CD14-positive monocyte (primary cell): ENCODE results near the gene PDE4C. TPM values are rescaled to one million over a fixed set of nuclear protein-coding genes. Genes with fewer than 3 reads are reported as not detected.

Source experiments
- DNase-seq, 3 donors: peaks; one replicate each; pipeline ENCODE4 v3.0.0-alpha.2; 2011 to 2022
- H2AFZ ChIP-seq: 2 replicates; pipeline ENCODE4 v1.6.0; 2012; ENCODE audit warnings: mild to moderate bottlenecking, low read depth, low read length, inconsistent platforms; ENCODE audit not compliant: insufficient read depth, poor library complexity, severe bottlenecking
- H3K27ac ChIP-seq, 2 donors: 1 replicate in 1 of 2; 2 replicates in 1 of 2; pipeline ENCODE4 v1.5.1; 2012 to 2013; ENCODE audit warnings: low read length in 2 of 2, control low read depth in 1 of 2, inconsistent platforms in 1 of 2, low read depth in 1 of 2, mild to moderate bottlenecking in 1 of 2
- H3K27me3 ChIP-seq, 2 donors: one replicate each; pipeline versions ENCODE4 v1.6.0 to v1.6.1; 2011 to 2013; ENCODE audit warnings: low read length in 2 of 2; ENCODE audit not compliant: control insufficient read depth in 2 of 2, insufficient read depth in 2 of 2
- H3K36me3 ChIP-seq, 2 donors: replicated peaks in 1 of 2; 1 replicate in 1 of 2; 2 replicates in 1 of 2; pipeline versions ENCODE4 v1.5.1 to v1.6.1; 2012 to 2013; ENCODE audit warnings: low read length in 2 of 2, control low read depth in 1 of 2, inconsistent platforms in 1 of 2, mild to moderate bottlenecking in 1 of 2; ENCODE audit not compliant: insufficient read depth in 2 of 2, control insufficient read depth in 1 of 2
- H3K4me1 ChIP-seq, 2 donors: 1 replicate in 1 of 2; 2 replicates in 1 of 2; pipeline versions ENCODE4 v1.5.1 to v1.6.1; 2012 to 2013; ENCODE audit warnings: low read length in 2 of 2, control low read depth in 1 of 2, inconsistent platforms in 1 of 2, mild to moderate bottlenecking in 1 of 2, moderate library complexity in 1 of 2; ENCODE audit not compliant: insufficient read depth in 2 of 2, control insufficient read depth in 1 of 2
- H3K4me2 ChIP-seq: replicated peaks from 2 replicates; pipeline ENCODE3; 2012; ENCODE audit warnings: low read length, moderate library complexity, mild to moderate bottlenecking; ENCODE audit not compliant: poor library complexity, severe bottlenecking; ENCODE audit errors: extremely low read depth
- H3K4me3 ChIP-seq, 3 experiments: fragments of 200-600 bp in 1 of 3; sonication (generic) in 1 of 3; replicated peaks in 1 of 3; 1 replicate in 2 of 3; 2 replicates in 1 of 3; pipeline ENCODE4 v1.5.1; 2011 to 2013; ENCODE audit warnings: low read length in 3 of 3, mild to moderate bottlenecking in 3 of 3, control low read depth in 2 of 3, low read depth in 2 of 3, inconsistent platforms in 1 of 3, moderate library complexity in 1 of 3
- H3K79me2 ChIP-seq: 2 replicates; pipeline ENCODE4 v1.6.0; 2012; ENCODE audit warnings: mild to moderate bottlenecking, control low read depth, inconsistent platforms, low read length, moderate library complexity; ENCODE audit not compliant: insufficient read depth
- H3K9ac ChIP-seq: 2 replicates; pipeline ENCODE4 v1.6.0; 2017; ENCODE audit warnings: low read length, mild to moderate bottlenecking; ENCODE audit not compliant: insufficient read depth, poor library complexity, severe bottlenecking
- H3K9me3 ChIP-seq, 2 donors: replicated peaks in 1 of 2; 1 replicate in 1 of 2; 2 replicates in 1 of 2; pipeline versions ENCODE4 v1.5.1 to v1.6.1; 2012 to 2013; ENCODE audit warnings: low read length in 2 of 2, control low read depth in 1 of 2; ENCODE audit not compliant: control insufficient read depth in 1 of 2, insufficient read depth in 1 of 2
- H4K20me1 ChIP-seq: 2 replicates; pipeline ENCODE4 v1.6.0; 2012; ENCODE audit warnings: mild to moderate bottlenecking, low read length, control low read depth, moderate library complexity; ENCODE audit not compliant: insufficient read depth
- H3K27ac Mint-ChIP-seq, 7 donors: one replicate each; pipeline ENCODE4 v1.8.0; 2020; ENCODE audit warnings: mild to moderate bottlenecking in 7 of 7, mixed read lengths in 7 of 7, moderate library complexity in 6 of 7, inconsistent platforms in 2 of 7
- H3K27me3 Mint-ChIP-seq, 3 donors: one replicate each; pipeline ENCODE4 v1.8.0; 2021 to 2022; ENCODE audit warnings: low read depth in 3 of 3, mild to moderate bottlenecking in 3 of 3, mixed read lengths in 3 of 3, moderate library complexity in 3 of 3, inconsistent platforms in 1 of 3
- H3K36me3 Mint-ChIP-seq, 2 donors: one replicate each; pipeline ENCODE4 v1.8.0; 2020; ENCODE audit warnings: mixed read lengths in 2 of 2, inconsistent platforms in 1 of 2, mild to moderate bottlenecking in 1 of 2
- H3K4me1 Mint-ChIP-seq: one replicate; pipeline ENCODE4 v1.8.0; 2020; ENCODE audit warnings: mild to moderate bottlenecking, mixed read lengths
- H3K4me3 Mint-ChIP-seq, 2 donors: one replicate each; pipeline ENCODE4 v1.8.0; 2020; ENCODE audit warnings: mild to moderate bottlenecking in 2 of 2, mixed read lengths in 2 of 2, moderate library complexity in 1 of 2
- H3K9me3 Mint-ChIP-seq, 7 donors: one replicate each; pipeline ENCODE4 v1.8.0; 2020 to 2022; ENCODE audit warnings: mixed read lengths in 7 of 7, mild to moderate bottlenecking in 6 of 7, moderate library complexity in 6 of 7, inconsistent platforms in 2 of 7
- CTCF ChIP-seq: fragments of 200-600 bp; IDR thresholded peaks from one replicate; pipeline ENCODE4 v1.8.0; 2022; ENCODE audit warnings: antibody characterized with exemption, mild to moderate bottlenecking
- WGBS: methylation state at CpG from one replicate; pipeline ENCODE4 v1.1.5; 2013; ENCODE audit warnings: missing lambda C conversion rate; ENCODE audit not compliant: insufficient coverage; 5-methylcytosine and 5-hydroxymethylcytosine counted together
- intact Hi-C, 2 donors: fragments of 100-400 bp; cut with micrococcal nuclease; formaldehyde crosslinking; loops; one replicate each; pipeline versions ENCODE4 v1.15.0 to v1.15.1; 2023
- polyA plus RNA-seq, 3 donors: library from polyadenylated mRNA; depleted of rRNA in 1 of 3; unstranded in 2 of 3; stranded (reverse) in 1 of 3; fragments of 300-500 nt in 2 of 3; fragments of >200 nt in 1 of 3; fragmentation: Illumina TruSeq in 2 of 3; gene quantifications; 1 replicate in 2 of 3; 2 replicates in 1 of 3; pipeline ENCODE4 v1.2.3, GENCODE V29; 2012 to 2021

PDE4C gene
- polyA plus RNA-seq, 3 donors, result not detected

GRCh38 chr19:18239303-18239702 is 13.1 kb upstream of the PDE4C start:
- intact Hi-C loops, result no loop called here
- DNase-seq, result no peak
- H3K36me3 Mint-ChIP-seq, result no peaks in the 10 kb centered on the region

GRCh38 chr19:18234194-18234593 is 8.0 kb upstream of the PDE4C start:
- Mint-ChIP-seq H3K36me3 (peaks cover 0 to 2% of the 10 kb centered on the region in 2 donors), H3K9me3 (peaks cover 6 to 15% (median 9%) of the 10 kb centered on the region in 7 donors), H3K27ac (no peak overlapping the region), H3K27me3 (peaks cover 30 to 56% (median 50%) of the 10 kb centered on the region in 3 donors), H3K4me1 (peaks cover 10% of the 10 kb centered on the region), H3K4me3 (no peak overlapping the region)
- WGBS, result 34% methylated on average over 4 of the region's 6 CpGs
- Histone ChIP-seq H3K4me3 (no peak overlapping the region), H3K4me1 (peaks cover 0 to 11% of the 10 kb centered on the region in 2 donors), H3K9ac (no peak overlapping the region), H3K27ac (no peak overlapping the region), H3K79me2 (no peaks in the 10 kb centered on the region), H3K9me3 (peaks cover 3 to 7% of the 10 kb centered on the region in 2 donors), H2AFZ (no peak overlapping the region), H3K36me3 (no peaks in the 10 kb centered on the region), H4K20me1 (no peaks in the 10 kb centered on the region), H3K27me3 (peaks cover 7 to 35% of the 10 kb centered on the region in 2 donors), H3K4me2 (no peak overlapping the region)
- intact Hi-C loops, result no loop called here
- no peak for DNase-seq
- no peak for TF ChIP-seq CTCF

More at GRCh38 chr19:18239303-18239702, 13.1 kb upstream of the PDE4C start:
- no peaks in the 10 kb centered on the region for H3K4me1 Mint-ChIP-seq
- WGBS, result 36% methylated on average over 9 of the region's 12 CpGs
- no peak overlapping the region for H3K9ac ChIP-seq
- peaks cover 0 to 1% (median 0%) of the 10 kb centered on the region in 7 donors for H3K9me3 Mint-ChIP-seq
- no peak overlapping the region for H3K4me3 ChIP-seq
- H3K4me1 ChIP-seq, result no peaks in the 10 kb centered on the region
- no peaks in the 10 kb centered on the region for H3K27me3 ChIP-seq
- no peak overlapping the region for H3K27ac ChIP-seq
- H3K27ac Mint-ChIP-seq, result no peak overlapping the region
- H3K79me2 ChIP-seq, result no peaks in the 10 kb centered on the region
- H3K4me3 Mint-ChIP-seq, result no peak overlapping the region
- H3K4me2 ChIP-seq, result no peak overlapping the region
- H4K20me1 ChIP-seq, result no peaks in the 10 kb centered on the region
- no peak for TF ChIP-seq CTCF
- no peaks in the 10 kb centered on the region for H3K9me3 ChIP-seq
- H2AFZ ChIP-seq, result no peak overlapping the region
- H3K27me3 Mint-ChIP-seq, result peaks cover 15 to 30% (median 24%) of the 10 kb centered on the region in 3 donors
- no peaks in the 10 kb centered on the region for H3K36me3 ChIP-seq
